K562 (cell line): Measurements from ENCODE around the gene ZNF335. TPM values are rescaled to one million over a fixed set of nuclear protein-coding genes. Genes with fewer than 3 reads are reported as not detected.

Source experiments
- FOXJ2 ChIP-seq: fragments of 200-800 bp; sonication (Bioruptor generic); IDR thresholded peaks from 2 replicates; pipeline ENCODE4 v1.6.1; 2016; ENCODE audit warnings: missing genetic modification characterization, missing compliant biosample characterization
- HCFC1 ChIP-seq: IDR thresholded peaks from 2 replicates; pipeline ENCODE4 v1.6.1; 2012; ENCODE audit warnings: low read depth, low read length, improper control_type of control experiment
- NFIC ChIP-seq: fragments of 450-650 bp; IDR thresholded peaks from 2 replicates; pipeline ENCODE4 v1.6.1; 2017; ENCODE audit warnings: mild to moderate bottlenecking, inconsistent platforms
- NR4A1 ChIP-seq, 2 experiments: fragments of 250-450 bp in 1 of 2; fragments of 450-650 bp in 1 of 2; sonication (Bioruptor Pico) in 1 of 2; IDR thresholded peaks; 2 replicates each; pipeline versions ENCODE4 v1.4.0 to v1.6.1; 2016 to 2020; ENCODE audit warnings: mild to moderate bottlenecking in 2 of 2, missing compliant biosample characterization in 1 of 2, missing genetic modification characterization in 1 of 2, moderate library complexity in 1 of 2
- PML ChIP-seq: IDR thresholded peaks from 2 replicates; pipeline ENCODE4 v1.6.1; 2012; ENCODE audit warnings: low read length, inconsistent platforms
- SMC3 ChIP-seq: conservative IDR thresholded peaks from 2 replicates; pipeline ENCODE4 v1.6.1; 2011; ENCODE audit warnings: low read depth, low read length, improper control_type of control experiment; ENCODE audit not compliant: insufficient read depth
- XRCC5 ChIP-seq: fragments of 200-400 bp; formaldehyde crosslinking; IDR thresholded peaks from 2 replicates; pipeline ENCODE4 v1.6.1; 2017; ENCODE audit warnings: low read depth, mild to moderate bottlenecking, low read length
- polyA plus RNA-seq, 8 experiments: library from polyadenylated mRNA; depleted of rRNA in 4 of 8; stranded (reverse) in 5 of 8; unstranded in 3 of 8; fragments of >200 nt; fragmentation: Nextera tagmentation in 2 of 8; fragmentation: Illumina TruSeq in 1 of 8; extraction: Ambion mirVana in 2 of 8; extraction: Trizol in 1 of 8; gene quantifications; 2 replicates each; pipeline versions ENCODE4 v1.2.1 to v1.2.3, GENCODE V29; 2011 to 2014; ENCODE audit warnings: inconsistent platforms in 1 of 8, missing spikeins in 1 of 8
- total RNA-seq, 7 experiments: library from RNA; depleted of rRNA in 6 of 7; stranded (reverse); fragments of >200 nt in 6 of 7; fragmentation: Illumina TruSeq in 2 of 7; extraction: Trizol in 2 of 7; gene quantifications; 2 replicates each; pipeline versions ENCODE4 v1.2.1 to v1.2.3, GENCODE V29; 2011 to 2021; ENCODE audit warnings: low replicate concordance in 1 of 7
- TF ChIP-seq, protein P1 (sequence below), 2 experiments: IDR thresholded peaks; 2 replicates each; pipeline ENCODE4 v1.6.1; 2012; ENCODE audit warnings: improper control_type of control experiment in 2 of 2, low read depth in 2 of 2, low read length in 2 of 2, borderline replicate concordance in 1 of 2
- TF ChIP-seq, protein P2 (sequence below): fragments of 250-450 bp; sonication (Bioruptor Pico); IDR thresholded peaks from 2 replicates; pipeline ENCODE4 v1.8.0; 2021; ENCODE audit warnings: borderline replicate concordance, mild to moderate bottlenecking, moderate library complexity; ENCODE audit not compliant: poor library complexity, severe bottlenecking
- TF ChIP-seq, protein P3 (sequence below): sonication (generic); formaldehyde crosslinking; IDR thresholded peaks from 2 replicates; pipeline ENCODE4 v1.8.0; 2022; ENCODE audit warnings: missing genetic modification reagents, mild to moderate bottlenecking, borderline replicate concordance
- TF ChIP-seq, protein P4 (sequence below), 2 experiments: IDR thresholded peaks in 1 of 2; conservative IDR thresholded peaks in 1 of 2; 2 replicates each; pipeline ENCODE4 v1.6.1; 2016; ENCODE audit warnings: low read depth in 2 of 2, mild to moderate bottlenecking in 1 of 2, missing compliant biosample characterization in 1 of 2, missing genetic modification characterization in 1 of 2, moderate library complexity in 1 of 2

The ZNF335 gene
- total and polyA plus RNA-seq, 9 of the 15 experiments (the other 6 are each of a cell fraction or from before 2014, with no cell fraction given) = 0.39 to 16.0 (median 7.6) TPM

DNA sequence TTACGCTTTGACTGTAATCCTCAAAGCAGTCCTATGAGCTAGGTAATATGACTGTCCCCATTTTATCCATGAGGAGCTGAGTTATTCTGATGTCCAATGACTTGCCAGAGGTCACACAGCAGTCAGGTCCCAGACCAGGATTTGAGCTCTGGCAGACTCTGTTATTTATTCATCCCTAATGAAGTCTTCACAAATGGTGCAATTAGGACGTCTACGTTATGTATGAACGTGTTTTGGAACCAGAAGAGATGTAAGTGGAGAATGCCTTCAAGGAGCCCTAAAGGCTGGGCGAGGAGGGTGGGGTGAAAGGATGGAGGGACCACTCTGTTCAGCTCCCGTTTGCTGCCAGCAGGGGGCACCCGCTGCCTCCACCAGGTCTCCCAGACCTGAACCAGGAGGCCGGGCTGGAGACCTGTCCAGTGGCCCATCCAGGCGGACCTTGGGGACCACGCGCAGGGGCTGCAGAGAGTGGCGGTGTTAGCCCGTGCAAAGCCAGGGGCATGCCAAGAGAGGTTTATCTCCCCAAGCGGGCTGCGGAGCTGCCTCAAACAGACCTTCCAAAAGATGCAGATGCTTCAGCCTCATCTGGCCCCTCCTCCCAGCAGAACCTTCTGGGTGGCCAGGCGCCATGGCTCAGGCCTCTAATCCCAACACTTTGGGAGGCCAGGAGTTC is 15.2 kb upstream of the ZNF335 start (continued):
- TF ChIP-seq NR4A1 (CRISPR knock-in tag; IDR thresholded peaks at IDR 0.05) (0 out of 2 replicates have a peak, but pooled peaks have one; percentile 36), NR4A1 (tag; IDR thresholded peaks at IDR 0.05) (no peak), XRCC5 (0 out of 2 replicates have a peak, but pooled peaks have one; percentile 79), FOXJ2 (tag) (no peak), NFIC (no peak), PML (no peak), SMC3 (peak; percentile 72), HCFC1 (0 out of 2 replicates have a peak, but pooled peaks have one; percentile 24)
- TF ChIP-seq, protein P1, sequence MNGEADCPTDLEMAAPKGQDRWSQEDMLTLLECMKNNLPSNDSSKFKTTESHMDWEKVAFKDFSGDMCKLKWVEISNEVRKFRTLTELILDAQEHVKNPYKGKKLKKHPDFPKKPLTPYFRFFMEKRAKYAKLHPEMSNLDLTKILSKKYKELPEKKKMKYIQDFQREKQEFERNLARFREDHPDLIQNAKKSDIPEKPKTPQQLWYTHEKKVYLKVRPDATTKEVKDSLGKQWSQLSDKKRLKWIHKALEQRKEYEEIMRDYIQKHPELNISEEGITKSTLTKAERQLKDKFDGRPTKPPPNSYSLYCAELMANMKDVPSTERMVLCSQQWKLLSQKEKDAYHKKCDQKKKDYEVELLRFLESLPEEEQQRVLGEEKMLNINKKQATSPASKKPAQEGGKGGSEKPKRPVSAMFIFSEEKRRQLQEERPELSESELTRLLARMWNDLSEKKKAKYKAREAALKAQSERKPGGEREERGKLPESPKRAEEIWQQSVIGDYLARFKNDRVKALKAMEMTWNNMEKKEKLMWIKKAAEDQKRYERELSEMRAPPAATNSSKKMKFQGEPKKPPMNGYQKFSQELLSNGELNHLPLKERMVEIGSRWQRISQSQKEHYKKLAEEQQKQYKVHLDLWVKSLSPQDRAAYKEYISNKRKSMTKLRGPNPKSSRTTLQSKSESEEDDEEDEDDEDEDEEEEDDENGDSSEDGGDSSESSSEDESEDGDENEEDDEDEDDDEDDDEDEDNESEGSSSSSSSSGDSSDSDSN (IDR thresholded peaks at IDR 0.05; ENCODE audit: borderline replicate concordance in 1 of 2, low read depth in 2 of 2, low read length in 2 of 2) = 0 out of 4 replicates have a peak, but pooled peaks of 1 of the 2 experiments have one; percentile 50
- TF ChIP-seq, protein P2, sequence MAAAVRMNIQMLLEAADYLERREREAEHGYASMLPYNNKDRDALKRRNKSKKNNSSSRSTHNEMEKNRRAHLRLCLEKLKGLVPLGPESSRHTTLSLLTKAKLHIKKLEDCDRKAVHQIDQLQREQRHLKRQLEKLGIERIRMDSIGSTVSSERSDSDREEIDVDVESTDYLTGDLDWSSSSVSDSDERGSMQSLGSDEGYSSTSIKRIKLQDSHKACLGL (CRISPR knock-in tag) = no peak
- TF ChIP-seq, protein P3, sequence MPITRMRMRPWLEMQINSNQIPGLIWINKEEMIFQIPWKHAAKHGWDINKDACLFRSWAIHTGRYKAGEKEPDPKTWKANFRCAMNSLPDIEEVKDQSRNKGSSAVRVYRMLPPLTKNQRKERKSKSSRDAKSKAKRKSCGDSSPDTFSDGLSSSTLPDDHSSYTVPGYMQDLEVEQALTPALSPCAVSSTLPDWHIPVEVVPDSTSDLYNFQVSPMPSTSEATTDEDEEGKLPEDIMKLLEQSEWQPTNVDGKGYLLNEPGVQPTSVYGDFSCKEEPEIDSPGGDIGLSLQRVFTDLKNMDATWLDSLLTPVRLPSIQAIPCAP = no peak
- TF ChIP-seq, protein P4, sequence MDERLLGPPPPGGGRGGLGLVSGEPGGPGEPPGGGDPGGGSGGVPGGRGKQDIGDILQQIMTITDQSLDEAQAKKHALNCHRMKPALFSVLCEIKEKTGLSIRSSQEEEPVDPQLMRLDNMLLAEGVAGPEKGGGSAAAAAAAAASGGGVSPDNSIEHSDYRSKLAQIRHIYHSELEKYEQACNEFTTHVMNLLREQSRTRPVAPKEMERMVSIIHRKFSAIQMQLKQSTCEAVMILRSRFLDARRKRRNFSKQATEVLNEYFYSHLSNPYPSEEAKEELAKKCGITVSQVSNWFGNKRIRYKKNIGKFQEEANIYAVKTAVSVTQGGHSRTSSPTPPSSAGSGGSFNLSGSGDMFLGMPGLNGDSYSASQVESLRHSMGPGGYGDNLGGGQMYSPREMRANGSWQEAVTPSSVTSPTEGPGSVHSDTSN (CRISPR knock-in tag; IDR thresholded peaks at IDR 0.05; ENCODE audit: low read depth) = no peak
- TF ChIP-seq, protein P4 (tag; conservative IDR thresholded peaks at IDR 0.05; ENCODE audit: low read depth) = no peak
